Ishikawa (cell line): Measurements from ENCODE around the gene KAT14.

Experiments
- CEBPB ChIP-seq: IDR thresholded peaks from 2 replicates; pipeline ENCODE4 v1.6.1; 2012
- CREB1 ChIP-seq: IDR thresholded peaks from 2 replicates; pipeline ENCODE4 v1.6.1; 2012; ENCODE audit warnings: low read depth
- EGR1 ChIP-seq: IDR thresholded peaks from 2 replicates; pipeline ENCODE4 v1.6.1; 2012
- EP300 ChIP-seq: IDR thresholded peaks from 2 replicates; pipeline ENCODE4 v1.6.1; 2012; ENCODE audit warnings: borderline replicate concordance
- FOXM1 ChIP-seq: IDR thresholded peaks from 2 replicates; pipeline ENCODE4 v1.6.1; 2012; ENCODE audit warnings: low read depth, borderline replicate concordance
- MAX ChIP-seq: IDR thresholded peaks from 2 replicates; pipeline ENCODE4 v1.6.1; 2012
- NFIC ChIP-seq: IDR thresholded peaks from 2 replicates; pipeline ENCODE4 v1.6.1; 2012
- RAD21 ChIP-seq: IDR thresholded peaks from 2 replicates; pipeline ENCODE4 v1.6.1; 2012; ENCODE audit warnings: low read depth
- REST ChIP-seq: IDR thresholded peaks from 2 replicates; pipeline ENCODE4 v1.6.1; 2012; ENCODE audit warnings: low read depth, mild to moderate bottlenecking
- TAF1 ChIP-seq: IDR thresholded peaks from 2 replicates; pipeline ENCODE4 v1.6.1; 2012; ENCODE audit warnings: low read depth, mild to moderate bottlenecking
- TCF12 ChIP-seq: IDR thresholded peaks from 2 replicates; pipeline ENCODE4 v1.6.1; 2012; ENCODE audit warnings: low read depth
- TEAD4 ChIP-seq: IDR thresholded peaks from 2 replicates; pipeline ENCODE4 v1.6.1; 2012
- USF1 ChIP-seq: IDR thresholded peaks from 2 replicates; pipeline ENCODE4 v1.6.1; 2012
- YY1 ChIP-seq: IDR thresholded peaks from 2 replicates; pipeline ENCODE4 v1.6.1; 2012; ENCODE audit warnings: low read depth
- ZBTB7A ChIP-seq: IDR thresholded peaks from 2 replicates; pipeline ENCODE4 v1.6.1; 2012; ENCODE audit warnings: low read depth

The KAT14 gene

GRCh38 chr20:18165553-18165952, 27.9 kb downstream of the KAT14 start:
- no peak for TF ChIP-seq TAF1
- no peak for TF ChIP-seq CREB1
- TF ChIP-seq CEBPB, result no peak

- TF ChIP-seq NFIC (no peak), EGR1 (no peak), ZBTB7A (no peak), TCF12 (no peak), TAF1 (no peak), USF1 (no peak), YY1 (no peak), EP300 (no peak), TEAD4 (no peak), REST (no peak)
Measured at GRCh38 chr20:18166241-18166881, 28.7 kb downstream of the KAT14 start.

- TF ChIP-seq FOXM1 (no peak), MAX (no peak), EGR1 (no peak), NFIC (no peak), TCF12 (no peak)
Measured at GRCh38 chr20:18166950-18167349, 29.3 kb downstream of the KAT14 start.

GRCh38 chr20:18172379-18172778, 34.7 kb downstream of the KAT14 start:
- no peak for TF ChIP-seq YY1
- TF ChIP-seq RAD21, result no peak
- no peak for TF ChIP-seq USF1
- no peak for TF ChIP-seq TAF1
- TF ChIP-seq CREB1, result no peak
- TF ChIP-seq EP300, result no peak
- TF ChIP-seq ZBTB7A, result no peak
- TF ChIP-seq REST, result no peak
- TF ChIP-seq FOXM1, result no peak
- TF ChIP-seq MAX, result no peak
- TF ChIP-seq TCF12, result no peak
- no peak for TF ChIP-seq EGR1
- no peak for TF ChIP-seq CEBPB
- TF ChIP-seq TEAD4, result no peak
- TF ChIP-seq NFIC, result no peak

GRCh38 chr20:18174906-18175683, 37.4 kb downstream of the KAT14 start:
- TF ChIP-seq EGR1, result no peak

- TF ChIP-seq TCF12 (no peak), REST (no peak), YY1 (no peak), EP300 (no peak), USF1 (no peak), TEAD4 (no peak), CREB1 (no peak), RAD21 (no peak), NFIC (no peak), EGR1 (no peak), TAF1 (no peak), ZBTB7A (no peak), MAX (no peak), CEBPB (no peak), FOXM1 (no peak)
Measured at GRCh38 chr20:18176318-18176785, 38.7 kb downstream of the KAT14 start.
